ENCODE measurements around the gene MATCAP1. TPM values are rescaled to one million over a fixed set of nuclear protein-coding genes. Genes with fewer than 3 reads are reported as not detected.

The MATCAP1 gene
- total and polyA plus RNA-seq, 7 donors = 4.2 to 9.7 (median 6.5) TPM

GRCh38 chr16:67179421-67180080, 4.2 kb downstream of the MATCAP1 start:
- no peak for TF ChIP-seq CTCF (IDR thresholded peaks at IDR 0.05)
- intact Hi-C loops (cut with DNase I) = no loop called here
- no peak for DNase-seq

DNA sequence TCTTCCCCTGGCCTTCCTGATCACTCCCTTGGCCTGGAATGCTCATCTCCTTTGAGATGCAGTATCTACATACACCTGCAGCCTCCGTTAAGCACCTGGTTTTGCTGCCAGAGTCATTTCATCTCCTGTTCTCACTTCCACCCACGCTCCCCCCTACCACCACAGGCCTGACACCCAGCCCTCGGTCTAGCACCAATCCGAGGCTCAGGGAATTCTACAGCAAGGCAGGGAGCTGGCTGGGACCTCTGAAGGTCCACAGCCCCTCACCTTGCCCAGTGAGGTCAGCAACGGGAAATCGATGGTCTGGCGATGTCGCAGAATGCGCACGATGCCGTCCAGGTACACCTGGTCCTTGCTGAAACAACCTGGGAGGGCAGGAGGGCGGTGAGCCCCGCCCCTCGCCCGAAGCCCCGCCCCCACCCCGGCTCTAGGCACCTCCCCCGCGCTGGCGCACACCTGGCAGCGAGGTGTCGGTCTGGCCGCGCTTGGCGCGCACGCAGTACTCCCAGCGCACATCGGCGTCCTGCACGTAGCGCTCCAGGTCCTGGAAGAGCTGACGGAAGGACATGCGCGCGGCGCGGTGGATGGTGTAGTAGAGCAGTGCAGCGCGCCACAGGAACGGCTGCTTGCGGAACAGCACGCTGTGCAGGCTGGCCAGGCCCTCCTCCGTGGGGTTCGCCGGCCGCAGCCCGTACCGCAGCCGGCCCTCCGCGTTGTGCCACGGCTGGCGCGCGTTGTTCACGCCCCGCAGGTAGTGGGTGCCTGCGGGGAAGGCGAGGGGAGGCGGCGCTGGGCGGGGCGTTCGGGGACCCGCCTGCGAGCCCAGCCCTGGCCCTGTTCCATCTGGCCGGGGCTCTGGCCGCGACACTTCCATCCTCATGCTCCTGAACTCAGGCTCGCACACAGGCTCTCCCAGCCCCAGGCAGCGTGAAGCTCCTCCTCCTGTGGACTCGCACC, 5.7 kb downstream of the MATCAP1 start:
- peaks cover 41% of the 10 kb centered on the region for H3K4me1 ChIP-seq
- H3K27ac ChIP-seq = peak overlapping the region; percentile 34
- H3K36me3 ChIP-seq (ENCODE audit: insufficient read depth in 1 of 2, low read depth in 1 of 2) = peaks cover 0 to 10% of the 10 kb centered on the region in 2 donors
- no peaks in the 10 kb centered on the region for H3K9me3 ChIP-seq
- peak; percentile 69 to 81 for DNase-seq
- peak; percentile 29 to 41 (median 34) for ATAC-seq
- peak overlapping the region; percentile 60 for H3K4me3 ChIP-seq
- 4 to 5% (median 5%) methylated on average over 56 to 73 of the region's 73 CpGs for WGBS, 3 donors
- intact Hi-C loops (cut with DNase I) = no loop called here
- TF ChIP-seq CTCF (IDR thresholded peaks at IDR 0.05) = no peak
- H3K27me3 ChIP-seq (ENCODE audit: insufficient read depth in 3 of 3, low read length in 2 of 3) = no peaks in the 10 kb centered on the region

More at GRCh38 chr16:67179421-67180080, 4.2 kb downstream of the MATCAP1 start:
- peaks cover 35% of the 10 kb centered on the region for H3K4me1 ChIP-seq
- no peak overlapping the region for H3K4me3 ChIP-seq
- H3K36me3 ChIP-seq (ENCODE audit: insufficient read depth in 1 of 2, low read depth in 1 of 2) = peaks cover 0 to 10% of the 10 kb centered on the region in 2 donors
- WGBS, 3 donors = 86 to 90% (median 90%) methylated on average over 13 of the region's 13 CpGs
- H3K9me3 ChIP-seq = no peaks in the 10 kb centered on the region
- no peak overlapping the region for H3K27ac ChIP-seq
- H3K27me3 ChIP-seq (ENCODE audit: insufficient read depth in 3 of 3, low read length in 2 of 3) = no peaks in the 10 kb centered on the region
- no peak for ATAC-seq

GRCh38 chr16:67176662-67177061, 7.1 kb downstream of the MATCAP1 start:
- no peaks in the 10 kb centered on the region for H3K27me3 ChIP-seq (ENCODE audit: insufficient read depth in 3 of 3, low read length in 2 of 3)
- TF ChIP-seq CTCF (IDR thresholded peaks at IDR 0.05) = no peak
- H3K36me3 ChIP-seq (ENCODE audit: insufficient read depth in 1 of 2, low read depth in 1 of 2) = peaks cover 0 to 10% of the 10 kb centered on the region in 2 donors
- intact Hi-C loops (cut with DNase I) = no loop called here
- no peak for ATAC-seq
- DNase-seq = no peak
- H3K4me1 ChIP-seq = peaks cover 43% of the 10 kb centered on the region
- no peak overlapping the region for H3K4me3 ChIP-seq
- no peaks in the 10 kb centered on the region for H3K9me3 ChIP-seq
- 55 to 68% (median 58%) methylated on average over 12 of the region's 12 CpGs for WGBS, 3 donors
- no peak overlapping the region for H3K27ac ChIP-seq

DNA sequence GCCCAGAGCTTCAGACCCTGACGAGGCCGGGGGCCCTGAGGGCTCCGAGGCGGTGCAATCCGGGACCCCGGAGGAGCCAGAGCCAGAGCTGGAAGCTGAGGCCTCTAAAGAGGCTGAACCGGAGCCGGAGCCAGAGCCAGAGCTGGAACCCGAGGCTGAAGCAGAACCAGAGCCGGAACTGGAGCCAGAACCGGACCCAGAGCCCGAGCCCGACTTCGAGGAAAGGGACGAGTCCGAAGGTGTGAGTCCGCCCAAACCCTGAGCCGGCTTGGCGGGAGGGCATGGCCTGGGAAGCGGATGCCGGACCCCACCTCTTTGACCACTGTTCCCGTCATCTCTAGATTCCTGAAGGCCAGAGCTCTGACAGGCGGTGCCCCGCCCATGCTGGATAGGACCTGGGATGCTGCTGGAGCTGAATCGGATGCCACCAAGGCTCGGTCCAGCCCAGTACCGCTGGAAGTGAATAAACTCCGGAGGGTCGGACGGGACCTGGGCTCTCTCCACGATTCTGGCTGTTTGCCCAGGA, 9.0 kb downstream of the MATCAP1 start:
- Histone ChIP-seq H3K4me3 (peak overlapping the region; percentile 67), H3K9me3 (no peaks in the 10 kb centered on the region), H3K27me3 (ENCODE audit: insufficient read depth in 3 of 3, low read length in 2 of 3) (no peaks in the 10 kb centered on the region), H3K36me3 (ENCODE audit: insufficient read depth in 1 of 2, low read depth in 1 of 2) (peaks cover 0 to 10% of the 10 kb centered on the region in 2 donors), H3K4me1 (peaks cover 50% of the 10 kb centered on the region), H3K27ac (peak overlapping the region; percentile 97)
- 46 to 49% (median 47%) methylated on average over 30 to 31 of the region's 31 CpGs for WGBS, 3 donors
- no peak for TF ChIP-seq CTCF (IDR thresholded peaks at IDR 0.05)
- no peak for ATAC-seq
- no peak for DNase-seq
- intact Hi-C loops (cut with DNase I) = no loop called here
